PC-9 (cell line): ENCODE measurements around the gene VSIG8. TPM values are rescaled to one million over a fixed set of nuclear protein-coding genes. Genes with fewer than 3 reads are reported as not detected.
"Not testable (repeated sequence)": the region's sequence is repeated elsewhere in the genome, so short reads cannot be mapped to it uniquely, and the experiment has no call there.

ENCODE experiments used
- BruUV-seq: library from RNA; stranded (reverse); fragments of 400-500 nt; replicated peaks from 2 replicates; lab custom pipeline; 2021; lab: Mats Ljungman, UMichigan
- CTCF ChIA-PET: fragments of 300-600 bp; sonication (Branson Sonifier 250); formaldehyde crosslinking; loops from one replicate; lab custom pipeline; 2022; ENCODE audit warnings: antibody characterized with exemption; lab: Charles Lee
- POLR2A ChIA-PET: fragments of 300-600 bp; sonication (Branson Sonifier 250); formaldehyde crosslinking; loops from one replicate; lab custom pipeline; 2022; ENCODE audit warnings: antibody characterized with exemption; ENCODE audit not compliant: unreplicated experiment; lab: Charles Lee
- DNase-seq, 2 experiments: peaks; one replicate each; pipeline versions ENCODE4 v3.0.0 to v3.0.0-alpha.2; 2015 to 2022; ENCODE audit warnings: mixed read lengths in 1 of 2
- H2AFZ ChIP-seq: fragments of 200-600 bp; sonication (generic); 2 replicates; pipeline ENCODE4 v1.8.1; 2017; ENCODE audit warnings: antibody characterized with exemption
- H3F3A ChIP-seq: fragments of 200-600 bp; sonication (generic); 2 replicates; pipeline ENCODE4 v1.8.1; 2017; ENCODE audit warnings: antibody characterized with exemption, mild to moderate bottlenecking, low read depth; ENCODE audit not compliant: insufficient read depth
- H3K27ac ChIP-seq: fragments of 200-600 bp; sonication (generic); 2 replicates; pipeline ENCODE4 v1.6.1; 2016; ENCODE audit warnings: mixed run types
- H3K27me3 ChIP-seq: fragments of 200-600 bp; sonication (generic); 2 replicates; pipeline ENCODE4 v1.6.1; 2016; ENCODE audit warnings: low read depth, mixed run types; ENCODE audit not compliant: insufficient read depth
- H3K36me3 ChIP-seq: fragments of 200-600 bp; sonication (generic); 2 replicates; pipeline ENCODE4 v1.6.1; 2016; ENCODE audit warnings: low read depth, mixed run types
- H3K4me1 ChIP-seq: fragments of 200-600 bp; sonication (generic); replicated peaks from 2 replicates; pipeline ENCODE4 v1.6.1; 2016; ENCODE audit warnings: mixed run types; ENCODE audit not compliant: insufficient read depth
- H3K4me2 ChIP-seq: fragments of 200-600 bp; sonication (generic); 2 replicates; pipeline ENCODE4 v1.6.1; 2017; ENCODE audit warnings: mixed run types
- H3K4me3 ChIP-seq: fragments of 200-600 bp; sonication (generic); 2 replicates; pipeline ENCODE4 v1.6.1; 2016; ENCODE audit warnings: mixed run types
- H3K79me2 ChIP-seq: fragments of 200-600 bp; sonication (generic); 2 replicates; pipeline ENCODE4 v1.6.1; 2017; ENCODE audit warnings: low read depth, mixed run types
- H3K9me2 ChIP-seq: fragments of 200-600 bp; sonication (generic); 2 replicates; pipeline ENCODE4 v1.8.1; 2017; ENCODE audit warnings: mild to moderate bottlenecking; ENCODE audit not compliant: insufficient read depth
- H3K9me3 ChIP-seq: fragments of 200-600 bp; sonication (generic); 2 replicates; pipeline ENCODE4 v1.8.1; 2016; ENCODE audit warnings: low read depth; ENCODE audit not compliant: insufficient read depth
- H4K20me1 ChIP-seq: fragments of 200-600 bp; sonication (generic); 2 replicates; pipeline ENCODE4 v1.8.1; 2017; ENCODE audit not compliant: insufficient read depth
- EZH2 ChIP-seq: fragments of 200-600 bp; sonication (generic); IDR thresholded peaks from 2 replicates; pipeline ENCODE4 v1.8.0; 2017; ENCODE audit warnings: antibody characterized with exemption, low read depth
- intact Hi-C: fragments of 100-400 bp; cut with micrococcal nuclease; formaldehyde crosslinking; loops from one replicate; pipeline ENCODE4 v1.10.0; 2022; ENCODE audit not compliant: unreplicated experiment
- total RNA-seq: library from RNA; stranded (reverse); gene quantifications from 2 replicates; pipeline ENCODE4 v1.2.3, GENCODE V29; 2021
- TF ChIP-seq, protein P1 (sequence below): fragments of 200-600 bp; sonication (generic); conservative IDR thresholded peaks from 2 replicates; pipeline ENCODE4 v1.6.1; 2017; ENCODE audit warnings: mixed run types, antibody characterized with exemption, mild to moderate bottlenecking, moderate library complexity

The VSIG8 gene
- total RNA-seq, 1 experiment from 2014 or later, result not detected

DNA sequence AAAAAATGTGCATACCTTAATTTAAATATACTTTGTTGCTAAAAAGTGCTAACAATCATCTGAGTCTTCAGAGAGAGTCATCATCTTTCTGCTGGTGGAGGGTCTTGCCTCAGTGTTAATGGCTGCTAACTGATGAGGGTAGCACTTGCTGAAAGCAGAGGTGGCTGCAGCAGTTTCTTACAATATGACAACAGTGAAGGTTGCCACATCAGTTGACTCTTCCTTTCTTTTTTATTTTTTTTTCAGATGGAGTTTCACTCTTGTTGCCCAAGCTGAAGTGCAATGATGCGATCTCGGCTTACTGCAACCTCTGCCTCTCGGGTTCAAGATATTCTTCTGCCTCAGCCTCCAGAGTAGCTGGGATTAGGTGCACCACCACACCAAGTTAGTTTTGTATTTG lies 40.1 kb upstream of the VSIG8 start:
- no peaks in the 10 kb centered on the region for H3K36me3 ChIP-seq
- no peak for TF ChIP-seq EZH2
- TF ChIP-seq, protein P1, sequence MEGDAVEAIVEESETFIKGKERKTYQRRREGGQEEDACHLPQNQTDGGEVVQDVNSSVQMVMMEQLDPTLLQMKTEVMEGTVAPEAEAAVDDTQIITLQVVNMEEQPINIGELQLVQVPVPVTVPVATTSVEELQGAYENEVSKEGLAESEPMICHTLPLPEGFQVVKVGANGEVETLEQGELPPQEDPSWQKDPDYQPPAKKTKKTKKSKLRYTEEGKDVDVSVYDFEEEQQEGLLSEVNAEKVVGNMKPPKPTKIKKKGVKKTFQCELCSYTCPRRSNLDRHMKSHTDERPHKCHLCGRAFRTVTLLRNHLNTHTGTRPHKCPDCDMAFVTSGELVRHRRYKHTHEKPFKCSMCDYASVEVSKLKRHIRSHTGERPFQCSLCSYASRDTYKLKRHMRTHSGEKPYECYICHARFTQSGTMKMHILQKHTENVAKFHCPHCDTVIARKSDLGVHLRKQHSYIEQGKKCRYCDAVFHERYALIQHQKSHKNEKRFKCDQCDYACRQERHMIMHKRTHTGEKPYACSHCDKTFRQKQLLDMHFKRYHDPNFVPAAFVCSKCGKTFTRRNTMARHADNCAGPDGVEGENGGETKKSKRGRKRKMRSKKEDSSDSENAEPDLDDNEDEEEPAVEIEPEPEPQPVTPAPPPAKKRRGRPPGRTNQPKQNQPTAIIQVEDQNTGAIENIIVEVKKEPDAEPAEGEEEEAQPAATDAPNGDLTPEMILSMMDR, result no peak
- no peak for DNase-seq
- ChIA-PET POLR2A (no interaction called here), CTCF (no interaction called here)
- no TSS peak for BruUV-seq
- H3K4me2 ChIP-seq, result no peak overlapping the region
- no peak overlapping the region for H3K4me3 ChIP-seq
- intact Hi-C loops, result loop anchor here (10.0 kb wide), 1 partner anchor 192 kb away; the partner anchor contains the start of gene IGSF8
- H3K9me2 ChIP-seq, result no peaks in the 10 kb centered on the region
- peaks cover 6% of the 10 kb centered on the region; the same call in 1 of the 2 replicates for H3K9me3 ChIP-seq
- H3K4me1 ChIP-seq, result peaks cover 50% of the 10 kb centered on the region
- no peaks in the 10 kb centered on the region for H3K79me2 ChIP-seq
- H2AFZ ChIP-seq, result no peak overlapping the region
- H4K20me1 ChIP-seq, result no peaks in the 10 kb centered on the region
- H3F3A ChIP-seq, result peaks cover 43% of the 10 kb centered on the region
- H3K27me3 ChIP-seq, result no peaks in the 10 kb centered on the region
- H3K27ac ChIP-seq, result no peak overlapping the region

DNA sequence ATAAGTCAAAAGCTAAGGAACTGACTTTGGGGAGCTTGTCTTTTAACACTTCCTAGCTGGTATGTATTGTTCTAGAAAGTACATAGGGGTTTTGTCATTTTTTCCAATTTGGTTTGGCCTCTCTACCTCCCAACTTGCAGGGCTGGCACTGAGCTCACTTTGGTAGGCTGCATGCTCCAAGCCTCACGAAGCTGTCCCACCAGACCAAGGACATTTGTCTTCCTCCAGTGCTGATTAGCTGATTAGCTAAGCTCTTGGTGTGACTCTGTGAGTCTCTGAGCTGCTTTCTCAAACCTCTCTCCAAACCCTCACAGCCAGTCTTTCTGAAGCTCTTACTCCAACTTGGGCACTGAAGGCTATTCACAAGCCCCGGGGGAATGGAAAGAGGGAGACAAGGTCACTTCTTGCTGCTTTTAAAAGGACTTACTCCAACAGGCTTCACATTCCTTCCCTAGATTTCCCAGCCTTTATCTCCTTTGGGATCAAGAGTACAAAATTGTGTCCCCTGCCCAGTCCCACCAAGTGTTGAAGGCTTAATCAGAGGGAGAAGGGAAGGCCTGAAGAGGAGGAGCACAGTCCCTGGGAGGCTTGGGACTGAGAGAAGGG lies 38.4 kb upstream of the VSIG8 start:
- Histone ChIP-seq H3K79me2 (no peaks in the 10 kb centered on the region), H3K9me3 (peaks cover 6% of the 10 kb centered on the region; the same call in 1 of the 2 replicates), H2AFZ (0 out of 2 replicates have a peak overlapping the region, but pooled peaks have one; percentile 8), H3K27me3 (no peaks in the 10 kb centered on the region), H3K27ac (peak overlapping the region; percentile 88), H3K4me3 (peak overlapping the region; percentile 53; the same call in 1 of the 2 replicates), H3F3A (peaks cover 43% of the 10 kb centered on the region), H3K4me2 (peak overlapping the region; percentile 90), H3K4me1 (peaks cover 36% of the 10 kb centered on the region), H3K36me3 (no peaks in the 10 kb centered on the region), H3K9me2 (no peaks in the 10 kb centered on the region), H4K20me1 (no peaks in the 10 kb centered on the region)
- intact Hi-C loops, result loop anchor here (1.0 to 10.0 kb wide), 4 partner anchors 15 to 194 kb away; partner anchors contain the start of gene IGSF8
- no peak for TF ChIP-seq EZH2
- TF ChIP-seq, protein P1, result no peak
- ChIA-PET CTCF (interaction anchor here (0.8 to 1.2 kb wide), 2 partner anchors 33 to 107 kb away, joined by 4 read pairs; no protein-coding TSS in a partner anchor), POLR2A (interaction anchor here (0.5 to 1.5 kb wide), 5 partner anchors 11 to 106 kb away, joined by 3 to 7 read pairs (median 4); no protein-coding TSS in a partner anchor)
- no TSS peak for BruUV-seq
- peak in 1 of 2 experiments; percentile 44 for DNase-seq

DNA sequence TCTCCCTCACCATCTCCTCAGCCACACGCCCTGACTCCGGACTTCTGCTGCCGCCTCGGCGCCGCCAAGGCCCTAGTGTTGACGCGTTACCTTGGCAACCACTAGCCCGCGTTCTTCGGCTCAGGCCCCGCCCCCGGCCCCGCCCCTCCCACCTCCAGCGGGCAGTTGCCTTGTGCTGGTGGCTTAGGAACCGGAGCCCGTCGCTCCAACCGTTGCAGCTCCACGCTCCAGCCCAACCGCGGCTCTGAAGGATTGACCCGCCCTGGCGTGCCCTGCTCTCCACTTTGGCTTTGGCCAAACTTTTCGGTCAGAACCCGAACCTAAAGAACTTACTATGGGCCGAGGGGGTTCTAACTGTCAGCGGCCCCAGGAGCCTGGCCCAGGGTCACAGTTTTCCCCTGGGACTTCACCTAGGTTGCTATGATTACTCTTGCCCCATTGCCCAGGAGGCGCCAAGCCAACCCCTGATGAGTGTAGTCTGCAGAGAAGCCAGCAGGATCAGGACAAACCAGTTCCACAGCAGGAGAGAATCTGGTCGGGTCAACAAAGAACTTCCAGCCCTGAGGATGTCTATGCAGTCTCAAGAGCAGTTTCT lies 37.7 kb upstream of the VSIG8 start, which contains the start of gene CFAP45:
TSS of gene CFAP45 (minus strand) at position 80 of the 595 bp plus-strand sequence. CDS start at position 13, 67 bp downstream.
- H3K4me3 ChIP-seq, result peak within 1 kb of the TSS; percentile 53; the same call in 1 of the 2 replicates
- H3K9me2 ChIP-seq, result no peaks in the 10 kb centered on the region
- H3F3A ChIP-seq, result peaks cover 43% of the 10 kb centered on the region
- H3K27me3 ChIP-seq, result no peaks in the 10 kb centered on the region
- H2AFZ ChIP-seq, result peak within 1 kb of the TSS; percentile 81
- H3K9me3 ChIP-seq, result peaks cover 6% of the 10 kb centered on the region; the same call in 1 of the 2 replicates
- H4K20me1 ChIP-seq, result no peaks in the 10 kb centered on the region
- peak within 1 kb of the TSS; percentile 88 for H3K27ac ChIP-seq
- DNase-seq, result peak; percentile 87 to 94
- H3K36me3 ChIP-seq, result no peaks in the 10 kb centered on the region
- no peaks in the 10 kb centered on the region for H3K79me2 ChIP-seq
- CTCF ChIA-PET, result interaction anchor here (0.6 to 1.2 kb wide), 3 partner anchors 9 to 107 kb away, joined by 3 to 4 read pairs (median 4); no protein-coding TSS in a partner anchor
- intact Hi-C loops, result loop anchor here (1.0 to 10.0 kb wide), 3 partner anchors 24 to 195 kb away; partner anchors contain the start of gene IGSF8
- POLR2A ChIA-PET, result interaction anchor here (0.5 to 1.5 kb wide), 6 partner anchors 12 to 106 kb away, joined by 3 to 7 read pairs (median 4); no protein-coding TSS in a partner anchor
- peak within 1 kb of the TSS; percentile 90 for H3K4me2 ChIP-seq
- no TSS peak for BruUV-seq
- peaks cover 36% of the 10 kb centered on the region for H3K4me1 ChIP-seq
- TF ChIP-seq, protein P1, result no peak
- TF ChIP-seq EZH2, result no peak

DNA sequence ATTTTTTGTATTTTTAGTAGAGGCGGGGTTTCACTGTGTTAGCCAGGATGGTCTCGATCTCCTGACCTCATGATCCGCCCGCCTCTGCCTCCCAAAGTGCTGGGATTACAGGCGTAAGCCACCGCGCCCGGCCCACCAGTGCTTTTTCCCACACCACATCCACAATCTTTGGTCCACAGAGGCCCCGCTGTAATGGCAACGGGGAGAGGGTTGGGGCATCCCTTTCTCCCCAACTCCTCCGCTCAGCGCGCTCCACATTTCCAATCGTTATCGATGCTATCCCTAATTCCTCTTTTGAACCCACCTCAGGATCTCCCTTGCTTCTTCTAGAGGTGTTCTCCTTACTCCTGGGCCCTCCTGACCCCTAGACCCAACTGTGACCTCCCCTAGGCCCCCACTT lies 37.2 kb upstream of the VSIG8 start:
- not testable (repeated sequence) for H3K9me2 ChIP-seq, BruUV-seq, H3K79me2 ChIP-seq, DNase-seq, H3K36me3 ChIP-seq, H3K27me3 ChIP-seq, H4K20me1 ChIP-seq, H3K9me3 ChIP-seq
- CTCF ChIA-PET, result interaction anchor here (0.6 kb wide), 1 partner anchor 9 kb away, joined by 3 read pairs; no protein-coding TSS in a partner anchor
- Histone ChIP-seq H3K4me1 (peaks cover 36% of the 10 kb centered on the region), H3K4me3 (peak overlapping the region; percentile 53; the same call in 1 of the 2 replicates), H3K4me2 (peak overlapping the region; percentile 90), H2AFZ (peak overlapping the region; percentile 81), H3K27ac (peak overlapping the region; percentile 88), H3F3A (peaks cover 43% of the 10 kb centered on the region)
- intact Hi-C loops, result loop anchor here (1.0 to 10.0 kb wide), 3 partner anchors 25 to 195 kb away; partner anchors contain the start of gene IGSF8
- POLR2A ChIA-PET, result interaction anchor here (0.6 to 1.5 kb wide), 3 partner anchors 12 to 24 kb away, joined by 3 to 7 read pairs (median 4); no protein-coding TSS in a partner anchor
